Measurements from ENCODE around the gene FER. TPM values are rescaled to one million over a fixed set of nuclear protein-coding genes. Genes with fewer than 3 reads are reported as not detected.
"Not testable (repeated sequence)": the region's sequence is repeated elsewhere in the genome, so short reads cannot be mapped to it uniquely, and the experiment has no call there.

FER gene
- total and polyA plus RNA-seq, 12 donors: 1.4 to 21.9 (median 14.9) TPM

DNA sequence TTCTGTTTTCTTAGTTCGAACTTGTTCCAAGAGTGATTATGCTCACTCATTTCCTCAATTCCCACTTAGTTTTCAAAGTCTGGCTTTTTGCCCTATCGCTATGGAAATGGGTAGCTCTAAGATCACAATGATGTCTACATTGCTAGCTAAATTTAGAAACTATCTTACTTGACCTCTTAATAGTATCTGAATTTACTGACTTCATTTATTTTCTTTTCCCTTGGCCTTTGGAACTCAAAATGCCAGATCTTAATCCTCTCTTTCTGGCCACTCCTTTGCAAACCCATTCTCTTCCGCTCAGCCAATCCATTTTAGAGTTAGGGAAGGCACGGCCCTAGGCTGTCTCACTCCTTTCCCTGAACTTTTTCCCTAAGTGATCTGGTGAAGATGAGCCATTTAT, 137.0 kb downstream of the FER start:
- WGBS, 2 donors: 57 to 60% methylated on average over 4 of the region's 4 CpGs
- H3K9me3 ChIP-seq: peaks cover 0 to 6% (median 0%) of the 10 kb centered on the region in 11 donors
- DNase-seq (peak in 1 of 2 donors; percentile 50), ATAC-seq (peak; percentile 47 to 93 (median 80))
- peaks cover 0 to 22% (median 5%) of the 10 kb centered on the region in 9 donors for H3K4me1 ChIP-seq
- H3K36me3 ChIP-seq: peaks cover 0 to 7% (median 0%) of the 10 kb centered on the region in 9 donors
- TF ChIP-seq, protein P1, sequence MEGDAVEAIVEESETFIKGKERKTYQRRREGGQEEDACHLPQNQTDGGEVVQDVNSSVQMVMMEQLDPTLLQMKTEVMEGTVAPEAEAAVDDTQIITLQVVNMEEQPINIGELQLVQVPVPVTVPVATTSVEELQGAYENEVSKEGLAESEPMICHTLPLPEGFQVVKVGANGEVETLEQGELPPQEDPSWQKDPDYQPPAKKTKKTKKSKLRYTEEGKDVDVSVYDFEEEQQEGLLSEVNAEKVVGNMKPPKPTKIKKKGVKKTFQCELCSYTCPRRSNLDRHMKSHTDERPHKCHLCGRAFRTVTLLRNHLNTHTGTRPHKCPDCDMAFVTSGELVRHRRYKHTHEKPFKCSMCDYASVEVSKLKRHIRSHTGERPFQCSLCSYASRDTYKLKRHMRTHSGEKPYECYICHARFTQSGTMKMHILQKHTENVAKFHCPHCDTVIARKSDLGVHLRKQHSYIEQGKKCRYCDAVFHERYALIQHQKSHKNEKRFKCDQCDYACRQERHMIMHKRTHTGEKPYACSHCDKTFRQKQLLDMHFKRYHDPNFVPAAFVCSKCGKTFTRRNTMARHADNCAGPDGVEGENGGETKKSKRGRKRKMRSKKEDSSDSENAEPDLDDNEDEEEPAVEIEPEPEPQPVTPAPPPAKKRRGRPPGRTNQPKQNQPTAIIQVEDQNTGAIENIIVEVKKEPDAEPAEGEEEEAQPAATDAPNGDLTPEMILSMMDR (IDR thresholded peaks at IDR 0.05): no peak
- intact Hi-C loops (cut with DNase I): no loop called here
- no peak overlapping the region for H3K4me3 ChIP-seq
- H3K27ac ChIP-seq: peak overlapping the region in 6 of 10 donors; percentile 4 to 49 (median 16)
- H3K27me3 ChIP-seq: no peaks in the 10 kb centered on the region

DNA sequence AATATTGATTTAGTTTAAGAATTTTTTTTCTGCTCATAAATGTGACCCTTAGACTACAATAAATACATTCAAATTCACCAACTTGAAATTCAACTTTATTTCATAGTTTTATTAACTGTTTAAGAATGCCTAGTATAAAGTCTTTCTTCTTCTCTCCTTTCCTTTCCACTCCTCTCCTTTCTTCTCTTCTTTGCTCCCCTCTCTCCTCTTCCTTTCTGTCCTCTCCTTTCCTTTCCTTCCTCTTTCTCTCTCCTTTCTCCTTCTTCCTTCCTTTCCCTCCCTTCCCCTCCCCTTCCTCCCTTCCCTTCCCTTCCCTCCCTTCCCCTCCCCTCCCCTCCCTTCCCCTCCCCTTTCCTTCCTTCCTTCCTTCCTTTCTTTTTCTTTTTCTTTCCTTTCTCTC, 150.6 kb downstream of the FER start:
- DNase-seq (no peak), ATAC-seq (no peak)
- intact Hi-C loops (cut with DNase I): no loop called here
- Histone ChIP-seq H3K4me1 (no peaks in the 10 kb centered on the region), H3K27ac (no peak overlapping the region), H3K36me3 (peaks cover 0 to 34% (median 5%) of the 10 kb centered on the region in 9 donors), H3K9me3 (no peaks in the 10 kb centered on the region), H3K4me3 (no peak overlapping the region), H3K27me3 (no peaks in the 10 kb centered on the region)
- TF ChIP-seq, protein P1 (IDR thresholded peaks at IDR 0.05): no peak

DNA sequence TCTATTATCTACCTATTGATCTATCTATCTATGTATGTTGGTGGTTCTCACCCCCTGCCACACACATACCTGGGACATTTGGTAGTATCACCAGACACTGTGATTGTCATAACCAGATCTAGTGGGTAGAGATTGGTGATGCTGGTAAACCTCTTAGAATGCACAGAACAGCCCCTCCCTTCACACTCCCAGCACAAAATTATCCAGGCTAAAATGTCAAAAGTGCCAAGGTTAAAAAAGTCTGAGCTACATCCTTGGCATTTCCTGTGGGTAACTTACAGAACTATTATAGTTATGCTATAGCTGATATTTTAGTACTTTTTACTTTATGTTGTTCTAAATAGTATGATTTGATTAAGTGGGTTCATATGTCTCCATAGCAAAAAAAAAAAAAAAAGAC, 151.0 kb downstream of the FER start:
- no peak for ATAC-seq
- Histone ChIP-seq H3K4me1 (no peaks in the 10 kb centered on the region), H3K9me3 (no peaks in the 10 kb centered on the region), H3K27me3 (no peaks in the 10 kb centered on the region), H3K36me3 (peaks cover 0 to 32% (median 5%) of the 10 kb centered on the region in 9 donors), H3K4me3 (no peak overlapping the region), H3K27ac (no peak overlapping the region)
- intact Hi-C loops (cut with DNase I): no loop called here
- no peak for DNase-seq
- TF ChIP-seq, protein P1 (IDR thresholded peaks at IDR 0.05): no peak

DNA sequence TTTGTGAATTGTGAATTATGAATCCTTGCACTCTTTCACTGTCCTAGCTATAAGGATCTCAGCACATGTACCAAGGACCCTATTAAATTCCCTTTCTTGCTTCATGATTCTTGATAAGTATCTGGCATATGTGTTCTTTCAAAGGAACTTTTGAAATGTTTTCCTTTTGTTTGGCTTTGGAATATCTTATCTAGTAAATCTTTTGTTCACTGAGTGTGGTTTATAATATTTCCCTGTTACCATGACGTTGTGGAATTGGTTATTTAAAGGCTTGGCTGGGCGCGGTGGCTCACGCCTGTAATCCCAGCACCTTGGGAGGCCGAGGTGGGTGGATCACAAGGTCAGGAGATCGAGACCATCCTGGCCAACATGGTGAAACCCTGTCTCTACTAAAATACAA, 151.5 kb downstream of the FER start:
- H3K9me3 ChIP-seq; H3K27ac ChIP-seq; H3K27me3 ChIP-seq; intact Hi-C loops (cut with DNase I); ATAC-seq; DNase-seq; H3K4me1 ChIP-seq; H3K4me3 ChIP-seq: not testable (repeated sequence)
- WGBS, 2 donors: 92 to 93% methylated on average over 6 of the region's 6 CpGs
- H3K36me3 ChIP-seq: peaks cover 0 to 27% (median 1%) of the 10 kb centered on the region in 9 donors

DNA sequence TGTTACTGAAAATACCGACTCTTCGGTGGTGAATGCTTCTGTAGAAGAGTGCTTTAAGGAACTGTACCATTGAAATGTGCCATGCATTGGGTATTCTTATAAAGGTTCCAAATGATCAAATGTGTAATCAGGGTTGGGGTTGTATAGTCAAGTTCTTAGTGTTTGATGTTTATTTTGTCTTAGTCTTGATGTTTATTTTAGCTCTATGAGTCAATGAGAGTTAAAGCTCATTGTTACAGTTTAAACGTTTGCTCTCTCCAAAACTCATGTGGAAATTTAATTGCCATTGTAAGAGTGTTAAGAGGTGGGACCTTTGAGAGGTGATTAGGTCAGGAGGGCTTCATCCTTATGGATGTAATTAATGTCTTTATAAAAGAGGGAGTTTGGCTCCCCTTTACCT, 153.0 kb downstream of the FER start:
- Histone ChIP-seq H3K36me3 (peaks cover 0 to 23% (median 0%) of the 10 kb centered on the region in 9 donors), H3K4me3 (no peak overlapping the region), H3K27ac (no peak overlapping the region), H3K4me1 (no peaks in the 10 kb centered on the region), H3K9me3 (no peaks in the 10 kb centered on the region), H3K27me3 (no peaks in the 10 kb centered on the region)
- DNase-seq (no peak), ATAC-seq (no peak)
- TF ChIP-seq, protein P1 (IDR thresholded peaks at IDR 0.05): no peak
- 91 to 97% methylated on average over 3 of the region's 3 CpGs for WGBS, 2 donors
- intact Hi-C loops (cut with DNase I): loop anchor here in 1 of 10 donors (10.0 kb wide), 1 partner anchor 414 kb away; no protein-coding TSS in a partner anchor

All from heart right ventricle (tissue), 16 donors.